Neural cell (in vitro differentiated cells): ENCODE results near the gene TMEM187. TPM values are rescaled to one million over a fixed set of nuclear protein-coding genes. Genes with fewer than 3 reads are reported as not detected.

ENCODE experiments used
- H2AFZ ChIP-seq: fragments of 200-600, 300-800 bp; sonication (generic), shearing (Covaris generic); 2 replicates; pipeline ENCODE4 v1.6.0; 2014; ENCODE audit warnings: low read depth, mild to moderate bottlenecking, antibody characterized with exemption, low read length, moderate library complexity
- H3F3A ChIP-seq: fragments of 200-600 bp; shearing (Covaris generic); 2 replicates; pipeline ENCODE4 v1.6.1; 2016; ENCODE audit warnings: mild to moderate bottlenecking, moderate library complexity, mixed read lengths, antibody characterized with exemption, low read length; ENCODE audit not compliant: insufficient read depth, poor library complexity, severe bottlenecking
- H3K27ac ChIP-seq: fragments of 200-600, 300-800 bp; sonication (generic), shearing (Covaris generic); 2 replicates; pipeline ENCODE4 v1.5.1; 2014; ENCODE audit warnings: mild to moderate bottlenecking, low read length, moderate library complexity
- H3K27me3 ChIP-seq: fragments of 300-800, 200-600 bp; sonication (generic), shearing (Covaris generic); 2 replicates; pipeline ENCODE4 v1.6.0; 2014; ENCODE audit warnings: mild to moderate bottlenecking, low read depth, low read length, moderate library complexity; ENCODE audit not compliant: insufficient read depth
- H3K36me3 ChIP-seq: fragments of 300-800, 200-600 bp; sonication (generic), shearing (Covaris generic); 2 replicates; pipeline ENCODE4 v1.5.1; 2014; ENCODE audit warnings: mild to moderate bottlenecking, antibody characterized with exemption, low read length, moderate library complexity; ENCODE audit not compliant: insufficient read depth
- H3K4me2 ChIP-seq: fragments of 300-800, 200-600 bp; sonication (generic), shearing (Covaris generic); 2 replicates; pipeline ENCODE4 v1.6.0; 2014; ENCODE audit warnings: mild to moderate bottlenecking, low read length
- H3K4me3 ChIP-seq: fragments of 300-800, 200-600 bp; sonication (generic), shearing (Covaris generic); 2 replicates; pipeline ENCODE4 v1.5.1; 2014; ENCODE audit warnings: mild to moderate bottlenecking, low read length, moderate library complexity
- H3K79me2 ChIP-seq: fragments of 200-600 bp; shearing (Covaris generic); replicated peaks from 2 replicates; pipeline ENCODE4 v1.6.0; 2014; ENCODE audit warnings: mild to moderate bottlenecking, low read length, moderate library complexity; ENCODE audit not compliant: insufficient read depth
- H3K9ac ChIP-seq: fragments of 300-800, 200-600 bp; sonication (generic), shearing (Covaris generic); 2 replicates; pipeline ENCODE4 v1.6.1; 2016; ENCODE audit warnings: mild to moderate bottlenecking, low read length, mixed read lengths
- H3K9me2 ChIP-seq: fragments of 200-600 bp; shearing (Covaris generic); 2 replicates; pipeline ENCODE4 v1.6.1; 2016; ENCODE audit warnings: mild to moderate bottlenecking, low read length, mixed read lengths; ENCODE audit not compliant: insufficient read depth
- H3K9me3 ChIP-seq: fragments of 200-600, 300-800 bp; sonication (generic), shearing (Covaris generic); 2 replicates; pipeline ENCODE4 v1.6.1; 2016; ENCODE audit warnings: mild to moderate bottlenecking, mixed run types, low read length, moderate library complexity, mixed read lengths
- H4K20me1 ChIP-seq: fragments of 200-600 bp; shearing (Covaris generic); 2 replicates; pipeline ENCODE4 v1.6.1; 2016; ENCODE audit warnings: mild to moderate bottlenecking, mixed run types; ENCODE audit not compliant: insufficient read depth
- EP300 ChIP-seq: fragments of 450-650 bp; conservative IDR thresholded peaks from 2 replicates; pipeline ENCODE4 v1.6.1; 2014; ENCODE audit warnings: antibody characterized with exemption, mild to moderate bottlenecking, moderate library complexity; ENCODE audit not compliant: poor library complexity, severe bottlenecking
- EZH2 ChIP-seq: fragments of 200-600, 300-800 bp; shearing (Covaris generic), sonication (generic); IDR thresholded peaks from 2 replicates; pipeline ENCODE4 v1.6.1; 2014; ENCODE audit warnings: antibody characterized with exemption, low read length, borderline replicate concordance, mild to moderate bottlenecking; ENCODE audit not compliant: insufficient read depth, poor library complexity, severe bottlenecking
- MXI1 ChIP-seq: fragments of 450-650 bp; conservative IDR thresholded peaks from 2 replicates; pipeline ENCODE4 v1.6.1; 2014; ENCODE audit warnings: antibody characterized with exemption, mild to moderate bottlenecking; ENCODE audit not compliant: poor library complexity, severe bottlenecking
- POLR2AphosphoS5 ChIP-seq: IDR thresholded peaks from 2 replicates; pipeline ENCODE4 v1.6.1; 2012
- RAD21 ChIP-seq: fragments of 450-650 bp; conservative IDR thresholded peaks from 2 replicates; pipeline ENCODE4 v1.6.1; 2014; ENCODE audit warnings: antibody characterized with exemption, mild to moderate bottlenecking, moderate library complexity
- SMC3 ChIP-seq: fragments of 450-650 bp; conservative IDR thresholded peaks from 2 replicates; pipeline ENCODE4 v1.6.1; 2014; ENCODE audit warnings: antibody characterized with exemption, mild to moderate bottlenecking, moderate library complexity; ENCODE audit not compliant: poor library complexity
- TAF1 ChIP-seq: IDR thresholded peaks from 2 replicates; pipeline ENCODE4 v1.6.1; 2012; ENCODE audit warnings: low read depth
- polyA plus RNA-seq: library from polyadenylated mRNA; depleted of rRNA; stranded (reverse); fragments of >200 nt; gene quantifications from 2 replicates; pipeline ENCODE4 v1.2.3, GENCODE V29; 2014
- TF ChIP-seq, protein P1 (sequence below): IDR thresholded peaks from 2 replicates; pipeline ENCODE4 v1.6.1; 2012; ENCODE audit warnings: borderline replicate concordance
- TF ChIP-seq, protein P2 (sequence below): fragments of 450-650 bp; IDR thresholded peaks from 2 replicates; pipeline ENCODE4 v1.5.1; 2014; ENCODE audit warnings: antibody characterized with exemption, mild to moderate bottlenecking, moderate library complexity; ENCODE audit not compliant: poor library complexity, severe bottlenecking

TMEM187 gene
- polyA plus RNA-seq, 1 donor from 2014 or later, result 5.2 TPM

DNA sequence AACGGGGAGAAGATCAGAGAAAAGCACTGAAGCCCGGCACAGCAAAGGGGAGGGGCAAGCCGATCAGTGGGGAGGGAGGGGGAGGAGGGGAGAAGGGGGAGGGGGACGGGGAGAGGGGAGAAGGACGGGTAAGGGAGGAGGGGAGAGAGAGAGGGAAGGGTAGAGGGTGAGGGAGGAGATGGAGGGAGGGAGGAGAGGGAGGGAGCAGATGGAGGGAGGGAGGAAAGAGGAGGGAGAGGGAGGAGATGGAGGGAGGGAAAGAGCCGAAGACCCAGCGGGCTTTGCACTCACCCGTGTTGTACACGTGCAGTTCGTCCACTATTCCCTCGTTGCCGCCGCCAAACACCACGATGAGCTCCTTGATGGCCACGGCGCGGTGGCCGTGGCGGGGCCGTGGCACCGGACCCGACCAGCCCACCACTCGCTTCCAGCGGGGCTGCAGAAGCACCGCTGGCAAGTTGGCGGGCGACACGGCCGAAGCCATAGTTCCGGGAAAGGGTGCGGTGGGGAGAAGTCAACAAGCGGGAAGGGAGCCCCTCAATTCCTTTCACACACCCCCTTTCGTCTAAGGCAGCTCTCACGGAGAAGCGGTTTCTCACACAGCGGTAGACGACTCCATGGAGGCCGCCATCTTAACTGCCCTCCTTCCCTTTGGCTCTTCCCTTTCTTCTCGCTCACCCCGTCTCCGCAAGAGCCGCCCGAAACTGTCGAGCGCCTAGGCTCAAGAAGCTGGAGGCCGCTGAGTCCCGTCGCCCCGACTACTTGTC lies 2.0 kb upstream of the TMEM187 start:
- Histone ChIP-seq H3K4me2 (no peak overlapping the region), H3K9me2 (no peaks in the 10 kb centered on the region), H3K36me3 (no peaks in the 10 kb centered on the region), H3K27ac (peak overlapping the region; percentile 98), H3K4me3 (peak overlapping the region; percentile 85), H3F3A (no peaks in the 10 kb centered on the region), H3K9me3 (no peaks in the 10 kb centered on the region), H3K27me3 (no peaks in the 10 kb centered on the region), H4K20me1 (no peaks in the 10 kb centered on the region), H3K9ac (peak overlapping the region; percentile 98), H2AFZ (no peak overlapping the region), H3K79me2 (peaks cover 26% of the 10 kb centered on the region)
- peak; percentile 79 for TF ChIP-seq POLR2AphosphoS5
- peak; percentile 78 for TF ChIP-seq MXI1
- TF ChIP-seq EZH2, result no peak

DNA sequence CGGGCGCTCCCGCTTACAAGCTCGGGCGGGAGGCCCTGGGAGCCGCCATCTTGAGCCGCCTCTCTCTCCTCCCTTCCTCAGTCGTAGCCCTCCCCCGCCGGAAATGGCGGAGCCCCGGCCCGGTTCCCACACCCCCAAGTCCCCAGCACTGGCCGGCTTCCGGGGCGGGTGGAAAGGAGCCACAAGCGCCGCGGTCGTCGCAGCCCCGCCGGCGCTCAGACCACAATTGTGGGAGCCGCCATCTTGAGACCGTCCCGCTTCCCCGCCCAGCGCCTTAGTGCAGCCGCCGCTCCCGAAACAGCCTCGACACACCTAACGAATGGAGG lies 1.5 kb upstream of the TMEM187 start:
- Histone ChIP-seq H3K27ac (peak overlapping the region; percentile 98), H4K20me1 (no peaks in the 10 kb centered on the region), H3K4me2 (no peak overlapping the region), H3F3A (no peaks in the 10 kb centered on the region), H3K27me3 (no peaks in the 10 kb centered on the region), H3K9me2 (no peaks in the 10 kb centered on the region), H3K79me2 (peaks cover 21% of the 10 kb centered on the region), H3K4me3 (peak overlapping the region; percentile 85), H3K9ac (peak overlapping the region; percentile 98), H3K9me3 (no peaks in the 10 kb centered on the region), H2AFZ (no peak overlapping the region), H3K36me3 (no peaks in the 10 kb centered on the region)
- TF ChIP-seq, protein P1, sequence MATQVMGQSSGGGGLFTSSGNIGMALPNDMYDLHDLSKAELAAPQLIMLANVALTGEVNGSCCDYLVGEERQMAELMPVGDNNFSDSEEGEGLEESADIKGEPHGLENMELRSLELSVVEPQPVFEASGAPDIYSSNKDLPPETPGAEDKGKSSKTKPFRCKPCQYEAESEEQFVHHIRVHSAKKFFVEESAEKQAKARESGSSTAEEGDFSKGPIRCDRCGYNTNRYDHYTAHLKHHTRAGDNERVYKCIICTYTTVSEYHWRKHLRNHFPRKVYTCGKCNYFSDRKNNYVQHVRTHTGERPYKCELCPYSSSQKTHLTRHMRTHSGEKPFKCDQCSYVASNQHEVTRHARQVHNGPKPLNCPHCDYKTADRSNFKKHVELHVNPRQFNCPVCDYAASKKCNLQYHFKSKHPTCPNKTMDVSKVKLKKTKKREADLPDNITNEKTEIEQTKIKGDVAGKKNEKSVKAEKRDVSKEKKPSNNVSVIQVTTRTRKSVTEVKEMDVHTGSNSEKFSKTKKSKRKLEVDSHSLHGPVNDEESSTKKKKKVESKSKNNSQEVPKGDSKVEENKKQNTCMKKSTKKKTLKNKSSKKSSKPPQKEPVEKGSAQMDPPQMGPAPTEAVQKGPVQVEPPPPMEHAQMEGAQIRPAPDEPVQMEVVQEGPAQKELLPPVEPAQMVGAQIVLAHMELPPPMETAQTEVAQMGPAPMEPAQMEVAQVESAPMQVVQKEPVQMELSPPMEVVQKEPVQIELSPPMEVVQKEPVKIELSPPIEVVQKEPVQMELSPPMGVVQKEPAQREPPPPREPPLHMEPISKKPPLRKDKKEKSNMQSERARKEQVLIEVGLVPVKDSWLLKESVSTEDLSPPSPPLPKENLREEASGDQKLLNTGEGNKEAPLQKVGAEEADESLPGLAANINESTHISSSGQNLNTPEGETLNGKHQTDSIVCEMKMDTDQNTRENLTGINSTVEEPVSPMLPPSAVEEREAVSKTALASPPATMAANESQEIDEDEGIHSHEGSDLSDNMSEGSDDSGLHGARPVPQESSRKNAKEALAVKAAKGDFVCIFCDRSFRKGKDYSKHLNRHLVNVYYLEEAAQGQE, result no peak
- TF ChIP-seq EP300 (no peak), RAD21 (no peak), MXI1 (no peak), EZH2 (no peak), SMC3 (no peak), POLR2AphosphoS5 (no peak), TAF1 (no peak)
- TF ChIP-seq, protein P2, sequence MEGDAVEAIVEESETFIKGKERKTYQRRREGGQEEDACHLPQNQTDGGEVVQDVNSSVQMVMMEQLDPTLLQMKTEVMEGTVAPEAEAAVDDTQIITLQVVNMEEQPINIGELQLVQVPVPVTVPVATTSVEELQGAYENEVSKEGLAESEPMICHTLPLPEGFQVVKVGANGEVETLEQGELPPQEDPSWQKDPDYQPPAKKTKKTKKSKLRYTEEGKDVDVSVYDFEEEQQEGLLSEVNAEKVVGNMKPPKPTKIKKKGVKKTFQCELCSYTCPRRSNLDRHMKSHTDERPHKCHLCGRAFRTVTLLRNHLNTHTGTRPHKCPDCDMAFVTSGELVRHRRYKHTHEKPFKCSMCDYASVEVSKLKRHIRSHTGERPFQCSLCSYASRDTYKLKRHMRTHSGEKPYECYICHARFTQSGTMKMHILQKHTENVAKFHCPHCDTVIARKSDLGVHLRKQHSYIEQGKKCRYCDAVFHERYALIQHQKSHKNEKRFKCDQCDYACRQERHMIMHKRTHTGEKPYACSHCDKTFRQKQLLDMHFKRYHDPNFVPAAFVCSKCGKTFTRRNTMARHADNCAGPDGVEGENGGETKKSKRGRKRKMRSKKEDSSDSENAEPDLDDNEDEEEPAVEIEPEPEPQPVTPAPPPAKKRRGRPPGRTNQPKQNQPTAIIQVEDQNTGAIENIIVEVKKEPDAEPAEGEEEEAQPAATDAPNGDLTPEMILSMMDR, result no peak
